Ishikawa (cell line): Measurements from ENCODE around the gene IL1RAPL1.

Source experiments
- CEBPB ChIP-seq: IDR thresholded peaks from 2 replicates; pipeline ENCODE4 v1.6.1; 2012
- NFIC ChIP-seq: IDR thresholded peaks from 2 replicates; pipeline ENCODE4 v1.6.1; 2012

DNA sequence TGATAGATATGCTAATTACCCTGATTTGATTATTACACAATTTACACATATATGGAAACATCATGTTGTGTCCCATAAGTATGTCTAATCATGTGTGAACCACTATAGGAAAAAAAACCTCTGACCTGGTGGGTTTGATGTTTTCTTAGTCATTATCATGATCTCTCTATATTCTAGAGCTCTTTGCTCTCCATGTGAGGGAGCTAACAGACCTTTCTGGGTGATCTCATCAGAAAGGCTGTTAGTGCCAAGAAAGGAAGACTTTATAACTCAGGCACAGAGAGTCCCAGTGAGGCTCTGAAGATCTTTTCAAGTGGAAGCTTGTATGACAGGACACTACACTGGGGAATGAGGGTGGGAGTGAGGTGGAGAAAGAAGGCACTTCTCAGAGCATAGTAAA, 1100.4 kb downstream of the IL1RAPL1 start:
- TF ChIP-seq NFIC (no peak), CEBPB (no peak)
